ENCODE data around the gene ZSWIM1. TPM values are rescaled to one million over a fixed set of nuclear protein-coding genes. Genes with fewer than 3 reads are reported as not detected.
A peak's percentile ranks its signal among the peaks of the same experiment; 100 is the strongest.
"Not testable (repeated sequence)": the region's sequence is repeated elsewhere in the genome, so short reads cannot be mapped to it uniquely, and the experiment has no call there.

The ZSWIM1 gene
- total RNA-seq, 1 experiment from 2014 or later, result 13.0 TPM

DNA sequence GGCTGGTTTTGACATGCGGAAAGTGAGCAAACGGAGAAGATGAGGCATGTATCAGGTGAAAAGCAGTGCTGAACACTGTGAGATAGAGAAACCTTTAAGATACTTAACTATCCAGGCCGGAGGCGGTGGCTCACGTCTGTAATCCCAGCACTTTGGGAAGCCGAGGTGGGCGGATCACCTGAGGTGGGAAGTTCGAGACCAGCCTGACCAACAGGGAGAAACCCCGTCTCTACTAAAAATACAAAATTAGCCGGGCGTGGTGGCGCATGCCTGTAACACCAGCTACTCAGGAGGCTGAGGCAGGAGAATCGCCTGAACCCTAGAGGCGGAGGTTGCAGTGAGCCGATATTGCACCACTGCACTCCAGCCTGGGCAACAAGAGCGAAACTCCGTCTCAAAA lies 50.7 kb downstream of the ZSWIM1 start:
- H3K9ac ChIP-seq (ENCODE audit: low read length); RAD21 ChIA-PET (ENCODE audit: low non-redundant PET in 1 of 2, low total read pairs in 2 of 2, uncharacterized antibody in 2 of 2, unreplicated experiment in 2 of 2); H3K4me2 ChIP-seq (ENCODE audit: low read length): not testable (repeated sequence)

DNA sequence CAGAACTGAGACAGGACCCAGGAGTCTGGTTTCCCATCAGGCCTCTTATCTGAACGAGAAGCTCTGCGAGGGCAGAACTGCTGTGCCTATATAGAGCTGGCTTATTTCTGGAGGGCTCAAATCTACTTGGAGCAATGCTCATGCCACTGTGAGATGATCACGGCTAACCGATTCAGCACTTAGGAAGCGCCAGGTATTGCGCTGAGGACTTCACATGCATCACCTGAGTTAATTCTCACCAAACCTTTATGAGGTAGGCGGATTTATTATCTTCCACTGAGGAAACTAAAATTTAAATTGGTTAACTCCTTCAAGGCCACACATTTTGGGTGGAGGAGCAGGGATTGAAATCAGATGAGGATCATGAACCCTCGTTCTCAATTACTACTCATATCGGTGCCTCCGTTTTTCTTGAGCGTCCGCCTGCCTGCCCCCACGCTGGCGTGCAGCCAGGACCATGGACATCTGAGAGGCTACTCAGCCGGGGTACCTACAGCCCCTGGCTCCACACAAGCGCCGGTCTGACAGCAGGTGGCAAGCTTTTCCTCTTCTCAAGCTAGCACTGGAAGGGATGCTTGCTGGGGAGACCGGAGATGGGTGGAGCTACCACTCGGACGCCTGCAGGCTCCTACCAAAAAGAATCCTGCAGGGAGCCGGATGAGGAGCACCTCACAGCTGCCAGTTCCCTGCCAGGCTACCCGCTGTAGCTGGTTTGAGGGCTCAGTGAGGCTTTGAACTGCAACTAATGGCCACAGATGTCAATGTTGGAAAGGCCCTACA lies 52.4 kb downstream of the ZSWIM1 start:
- Histone ChIP-seq H3K4me2 (ENCODE audit: low read length) (peak overlapping the region; percentile 87), H3K36me3 (ENCODE audit: control insufficient read depth in 1 of 2, insufficient read depth in 2 of 2, low read length in 2 of 2) (peaks cover 5 to 13% of the 10 kb centered on the region in 2 experiments), H3K27ac (ENCODE audit: low read depth, low read length) (peak overlapping the region; percentile 100), H3K27me3 (ENCODE audit: insufficient read depth, low read length) (no peaks in the 10 kb centered on the region), H3K79me2 (ENCODE audit: insufficient read depth, low read length) (peaks cover 30% of the 10 kb centered on the region), H3K4me3 (replicated peaks in 1 of 2; ENCODE audit: low read depth in 1 of 2, low read length in 2 of 2) (peak overlapping the region; percentile 94 to 97), H4K20me1 (ENCODE audit: insufficient read depth) (no peaks in the 10 kb centered on the region), H3K9me3 (ENCODE audit: control insufficient read depth in 1 of 2, insufficient read depth in 1 of 2, low read depth in 1 of 2, low read length in 2 of 2) (no peaks in the 10 kb centered on the region), H3K9ac (ENCODE audit: low read length) (peak overlapping the region; percentile 98), H3K4me1 (ENCODE audit: control insufficient read depth in 1 of 2, insufficient read depth in 2 of 2, low read length in 2 of 2) (peaks cover 4 to 27% of the 10 kb centered on the region in 2 experiments; a peak in 3 of 4 replicates), H3K9me2 (ENCODE audit: insufficient read depth) (no peaks in the 10 kb centered on the region), H2AFZ (ENCODE audit: low read depth, low read length, poor library complexity, severe bottlenecking) (no peak overlapping the region)
- TSS peak; percentile 82 for BruUV-seq (replicated peaks)
- TF ChIP-seq SP1 (IDR thresholded peaks at IDR 0.05; ENCODE audit: low read depth) (peak; percentile 21; the same call in 1 of the 2 replicates), ZNF274 (IDR thresholded peaks at IDR 0.05; ENCODE audit: low read depth, low read length) (no peak), FOSL1 (IDR thresholded peaks at IDR 0.05; ENCODE audit: low read depth) (no peak), RAD21 (IDR thresholded peaks at IDR 0.05; ENCODE audit: low read depth) (peak; percentile 52; the same call in 1 of the 2 replicates), POLR2AphosphoS5 (IDR thresholded peaks at IDR 0.05; ENCODE audit: low read depth, low read length) (peak; percentile 63; the same call in 1 of the 2 replicates)
- TF ChIP-seq, protein P1, sequence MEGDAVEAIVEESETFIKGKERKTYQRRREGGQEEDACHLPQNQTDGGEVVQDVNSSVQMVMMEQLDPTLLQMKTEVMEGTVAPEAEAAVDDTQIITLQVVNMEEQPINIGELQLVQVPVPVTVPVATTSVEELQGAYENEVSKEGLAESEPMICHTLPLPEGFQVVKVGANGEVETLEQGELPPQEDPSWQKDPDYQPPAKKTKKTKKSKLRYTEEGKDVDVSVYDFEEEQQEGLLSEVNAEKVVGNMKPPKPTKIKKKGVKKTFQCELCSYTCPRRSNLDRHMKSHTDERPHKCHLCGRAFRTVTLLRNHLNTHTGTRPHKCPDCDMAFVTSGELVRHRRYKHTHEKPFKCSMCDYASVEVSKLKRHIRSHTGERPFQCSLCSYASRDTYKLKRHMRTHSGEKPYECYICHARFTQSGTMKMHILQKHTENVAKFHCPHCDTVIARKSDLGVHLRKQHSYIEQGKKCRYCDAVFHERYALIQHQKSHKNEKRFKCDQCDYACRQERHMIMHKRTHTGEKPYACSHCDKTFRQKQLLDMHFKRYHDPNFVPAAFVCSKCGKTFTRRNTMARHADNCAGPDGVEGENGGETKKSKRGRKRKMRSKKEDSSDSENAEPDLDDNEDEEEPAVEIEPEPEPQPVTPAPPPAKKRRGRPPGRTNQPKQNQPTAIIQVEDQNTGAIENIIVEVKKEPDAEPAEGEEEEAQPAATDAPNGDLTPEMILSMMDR (IDR thresholded peaks at IDR 0.05 in 2 of 3, conservative IDR thresholded peaks at IDR 0.05 in 1 of 3; ENCODE audit: borderline replicate concordance in 1 of 3, insufficient read depth in 1 of 3, low read depth in 2 of 3, low read length in 2 of 3), result peak in 1 of 3 experiments; percentile 42; a peak in 3 of 6 replicates
- TF ChIP-seq, protein P2, sequence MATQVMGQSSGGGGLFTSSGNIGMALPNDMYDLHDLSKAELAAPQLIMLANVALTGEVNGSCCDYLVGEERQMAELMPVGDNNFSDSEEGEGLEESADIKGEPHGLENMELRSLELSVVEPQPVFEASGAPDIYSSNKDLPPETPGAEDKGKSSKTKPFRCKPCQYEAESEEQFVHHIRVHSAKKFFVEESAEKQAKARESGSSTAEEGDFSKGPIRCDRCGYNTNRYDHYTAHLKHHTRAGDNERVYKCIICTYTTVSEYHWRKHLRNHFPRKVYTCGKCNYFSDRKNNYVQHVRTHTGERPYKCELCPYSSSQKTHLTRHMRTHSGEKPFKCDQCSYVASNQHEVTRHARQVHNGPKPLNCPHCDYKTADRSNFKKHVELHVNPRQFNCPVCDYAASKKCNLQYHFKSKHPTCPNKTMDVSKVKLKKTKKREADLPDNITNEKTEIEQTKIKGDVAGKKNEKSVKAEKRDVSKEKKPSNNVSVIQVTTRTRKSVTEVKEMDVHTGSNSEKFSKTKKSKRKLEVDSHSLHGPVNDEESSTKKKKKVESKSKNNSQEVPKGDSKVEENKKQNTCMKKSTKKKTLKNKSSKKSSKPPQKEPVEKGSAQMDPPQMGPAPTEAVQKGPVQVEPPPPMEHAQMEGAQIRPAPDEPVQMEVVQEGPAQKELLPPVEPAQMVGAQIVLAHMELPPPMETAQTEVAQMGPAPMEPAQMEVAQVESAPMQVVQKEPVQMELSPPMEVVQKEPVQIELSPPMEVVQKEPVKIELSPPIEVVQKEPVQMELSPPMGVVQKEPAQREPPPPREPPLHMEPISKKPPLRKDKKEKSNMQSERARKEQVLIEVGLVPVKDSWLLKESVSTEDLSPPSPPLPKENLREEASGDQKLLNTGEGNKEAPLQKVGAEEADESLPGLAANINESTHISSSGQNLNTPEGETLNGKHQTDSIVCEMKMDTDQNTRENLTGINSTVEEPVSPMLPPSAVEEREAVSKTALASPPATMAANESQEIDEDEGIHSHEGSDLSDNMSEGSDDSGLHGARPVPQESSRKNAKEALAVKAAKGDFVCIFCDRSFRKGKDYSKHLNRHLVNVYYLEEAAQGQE (IDR thresholded peaks at IDR 0.05; ENCODE audit: low read depth), result no peak
- intact Hi-C loops (cut with micrococcal nuclease), result loop anchor here (10.0 kb wide), 2 partner anchors 99 to 389 kb away; partner anchors contain the start of genes EPPIN and SNX21
- DNase-seq (ENCODE audit: low read depth, low spot score) (peak; percentile 66), ATAC-seq (peak; percentile 58)
- ChIA-PET POLR2A (interaction anchor here (1.0 to 2.6 kb wide), 7 partner anchors 8 to 53 kb away, joined by 3 to 36 read pairs (median 5); partner anchors contain the start of genes ZNF335 and ZSWIM1), RAD21 (ENCODE audit: low non-redundant PET in 1 of 2, low total read pairs in 2 of 2, uncharacterized antibody in 2 of 2, unreplicated experiment in 2 of 2) (no interaction called here), CTCF (interaction anchor here (0.7 to 2.6 kb wide), 6 partner anchors 11 to 109 kb away, joined by 3 to 30 read pairs (median 4); no protein-coding TSS in a partner anchor)

More for the DNA sequence above, 50.7 kb downstream of the ZSWIM1 start:
- peaks cover 13% of the 10 kb centered on the region for H3K79me2 ChIP-seq (ENCODE audit: insufficient read depth, low read length)
- ATAC-seq; H3K27ac ChIP-seq (ENCODE audit: low read depth, low read length); H3K9me2 ChIP-seq (ENCODE audit: insufficient read depth); H2AFZ ChIP-seq (ENCODE audit: low read depth, low read length, poor library complexity, severe bottlenecking); DNase-seq (ENCODE audit: low read depth, low spot score); H3K36me3 ChIP-seq (ENCODE audit: control insufficient read depth in 1 of 2, insufficient read depth in 2 of 2, low read length in 2 of 2); BruUV-seq (replicated peaks); POLR2A ChIA-PET; H3K27me3 ChIP-seq (ENCODE audit: insufficient read depth, low read length); H3K4me3 ChIP-seq (replicated peaks in 1 of 2; ENCODE audit: low read depth in 1 of 2, low read length in 2 of 2); H4K20me1 ChIP-seq (ENCODE audit: insufficient read depth); H3K9me3 ChIP-seq (ENCODE audit: control insufficient read depth in 1 of 2, insufficient read depth in 1 of 2, low read depth in 1 of 2, low read length in 2 of 2): not testable (repeated sequence)
- intact Hi-C loops (cut with micrococcal nuclease), result loop anchor here (10.0 kb wide), 2 partner anchors 97 to 387 kb away; partner anchors contain the start of genes EPPIN and SNX21
- peaks cover 4 to 21% of the 10 kb centered on the region in 2 experiments; a peak in 3 of 4 replicates for H3K4me1 ChIP-seq (ENCODE audit: control insufficient read depth in 1 of 2, insufficient read depth in 2 of 2, low read length in 2 of 2)
- CTCF ChIA-PET, result interaction anchor here (1.2 kb wide), 1 partner anchor 46 kb away, joined by 3 read pairs; no protein-coding TSS in a partner anchor

All from HCT116 (cell line).